ENCODE data around the gene GABPB1. TPM values are rescaled to one million over a fixed set of nuclear protein-coding genes. Genes with fewer than 3 reads are reported as not detected.

The GABPB1 gene
- total and polyA plus RNA-seq, 2 experiments from 2014 or later = 23.3 to 38.7 TPM

GRCh38 chr15:50341616-50342136 is 13.3 kb downstream of the GABPB1 start:
- H3K9me2 ChIP-seq (replicated peaks; ENCODE audit: insufficient read depth) = no peaks in the 10 kb centered on the region
- H3K4me3 ChIP-seq = no peak overlapping the region
- H3K36me3 ChIP-seq (replicated peaks; ENCODE audit: insufficient read depth, low read depth) = no peaks in the 10 kb centered on the region
- H3K79me2 ChIP-seq = peaks cover 50% of the 10 kb centered on the region
- H2AFZ ChIP-seq = no peak overlapping the region
- DNase-seq (ENCODE audit: low spot score) = no peak
- H3K27ac ChIP-seq = no peak overlapping the region
- no peaks in the 10 kb centered on the region for H3K27me3 ChIP-seq
- no peaks in the 10 kb centered on the region for H3K9me3 ChIP-seq (ENCODE audit: low read depth)
- peaks cover 9% of the 10 kb centered on the region for H3K4me1 ChIP-seq (ENCODE audit: insufficient read depth)
- TF ChIP-seq EZH2phosphoT487 (IDR thresholded peaks at IDR 0.05; ENCODE audit: low read depth, severe bottlenecking, unreplicated experiment) (no peak), CTCF (IDR thresholded peaks at IDR 0.05; ENCODE audit: poor library complexity) (no peak), EZH2 (IDR thresholded peaks at IDR 0.05; ENCODE audit: borderline replicate concordance) (no peak)
- 96% methylated on average over 7 of the region's 7 CpGs for WGBS (ENCODE audit: low lambda C conversion rate, missing lambda C conversion rate)
- no peak overlapping the region for H3K4me2 ChIP-seq
- peaks cover 3% of the 10 kb centered on the region for H4K20me1 ChIP-seq (ENCODE audit: insufficient read depth, poor library complexity, severe bottlenecking)

- Histone ChIP-seq H3K4me2 (no peak overlapping the region), H3K36me3 (replicated peaks; ENCODE audit: insufficient read depth, low read depth) (no peaks in the 10 kb centered on the region), H3K9me3 (ENCODE audit: low read depth) (no peaks in the 10 kb centered on the region), H3K79me2 (peaks cover 45% of the 10 kb centered on the region), H3K4me3 (no peak overlapping the region), H4K20me1 (ENCODE audit: insufficient read depth, poor library complexity, severe bottlenecking) (no peaks in the 10 kb centered on the region), H2AFZ (no peak overlapping the region), H3K4me1 (ENCODE audit: insufficient read depth) (peaks cover 9% of the 10 kb centered on the region), H3K27me3 (no peaks in the 10 kb centered on the region), H3K27ac (no peak overlapping the region), H3K9me2 (replicated peaks; ENCODE audit: insufficient read depth) (no peaks in the 10 kb centered on the region)
- DNase-seq (ENCODE audit: low spot score) = no peak
- TF ChIP-seq EZH2 (IDR thresholded peaks at IDR 0.05; ENCODE audit: borderline replicate concordance) (no peak), EZH2phosphoT487 (IDR thresholded peaks at IDR 0.05; ENCODE audit: low read depth, severe bottlenecking, unreplicated experiment) (no peak), CTCF (IDR thresholded peaks at IDR 0.05; ENCODE audit: poor library complexity) (no peak)
- WGBS (ENCODE audit: low lambda C conversion rate, missing lambda C conversion rate) = 96% methylated on average over 1 of the region's 1 CpG
Measured at GRCh38 chr15:50340416-50340815, 14.6 kb downstream of the GABPB1 start.

GRCh38 chr15:50339717-50340116 is 15.3 kb downstream of the GABPB1 start:
- no peak overlapping the region for H2AFZ ChIP-seq
- peaks cover 6% of the 10 kb centered on the region for H3K4me1 ChIP-seq (ENCODE audit: insufficient read depth)
- no peaks in the 10 kb centered on the region for H3K9me2 ChIP-seq (replicated peaks; ENCODE audit: insufficient read depth)
- H3K79me2 ChIP-seq = peaks cover 38% of the 10 kb centered on the region
- H3K27me3 ChIP-seq = no peaks in the 10 kb centered on the region
- no peaks in the 10 kb centered on the region for H3K36me3 ChIP-seq (replicated peaks; ENCODE audit: insufficient read depth, low read depth)
- 85% methylated on average over 1 of the region's 1 CpG for WGBS (ENCODE audit: low lambda C conversion rate, missing lambda C conversion rate)
- H3K9me3 ChIP-seq (ENCODE audit: low read depth) = no peaks in the 10 kb centered on the region
- no peak overlapping the region for H3K4me3 ChIP-seq
- H3K4me2 ChIP-seq = no peak overlapping the region
- H4K20me1 ChIP-seq (ENCODE audit: insufficient read depth, poor library complexity, severe bottlenecking) = no peaks in the 10 kb centered on the region
- H3K27ac ChIP-seq = no peak overlapping the region
- no peak for DNase-seq (ENCODE audit: low spot score)
- TF ChIP-seq EZH2 (IDR thresholded peaks at IDR 0.05; ENCODE audit: borderline replicate concordance) (no peak), CTCF (IDR thresholded peaks at IDR 0.05; ENCODE audit: poor library complexity) (no peak), EZH2phosphoT487 (IDR thresholded peaks at IDR 0.05; ENCODE audit: low read depth, severe bottlenecking, unreplicated experiment) (no peak)
